ENCODE measurements around the gene ANP32E.

DNA sequence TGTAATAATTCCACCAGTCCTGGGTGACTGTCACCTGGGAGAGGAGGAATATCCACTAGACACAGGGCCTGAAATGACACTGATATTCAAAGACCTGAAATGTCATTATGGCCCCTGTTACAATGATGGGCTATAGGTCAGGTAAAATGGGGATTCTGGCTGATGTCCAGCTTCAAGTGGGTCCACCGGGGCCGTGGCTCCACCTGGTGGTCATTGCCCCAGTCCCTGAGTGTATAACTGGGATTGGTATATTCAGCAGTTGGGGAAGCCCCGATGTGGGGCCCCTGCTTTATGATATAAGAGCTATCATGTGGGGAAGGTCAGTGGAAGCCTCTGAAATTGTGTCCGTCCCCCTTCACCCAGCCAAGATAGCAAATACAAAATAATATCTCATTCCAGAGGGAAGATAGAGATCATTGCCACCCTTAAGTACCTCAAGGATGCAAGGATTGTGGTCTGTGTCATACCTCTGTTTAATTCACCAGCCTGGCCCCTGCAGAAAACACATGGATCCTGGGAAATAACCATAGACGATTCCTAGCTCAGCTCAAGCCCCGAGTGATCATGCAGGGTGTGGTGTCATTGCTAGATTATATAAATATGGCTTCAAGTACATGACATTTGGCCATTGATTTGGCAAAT is 66.8 kb downstream of the ANP32E start:
- TF ChIP-seq CTCF (IDR thresholded peaks at IDR 0.05; ENCODE audit: low read depth, low read length, missing input control) (peak; percentile 62), RAD21 (IDR thresholded peaks at IDR 0.05) (peak; percentile 90 to 92), ZBTB33 (IDR thresholded peaks at IDR 0.05) (no peak), TAF1 (conservative IDR thresholded peaks at IDR 0.05) (no peak), MAX (IDR thresholded peaks at IDR 0.05) (no peak), JUND (IDR thresholded peaks at IDR 0.05) (no peak), EGR1 (IDR thresholded peaks at IDR 0.05; ENCODE audit: low read depth in 2 of 2) (no peak), REST (IDR thresholded peaks at IDR 0.05) (no peak), YY1 (IDR thresholded peaks at IDR 0.05) (no peak), SP1 (IDR thresholded peaks at IDR 0.05) (no peak), HNF4A (conservative IDR thresholded peaks at IDR 0.05) (no peak), GABPA (IDR thresholded peaks at IDR 0.05 in 1 of 2, conservative IDR thresholded peaks at IDR 0.05 in 1 of 2) (no peak), ATF3 (IDR thresholded peaks at IDR 0.05) (no peak), HNF4G (IDR thresholded peaks at IDR 0.05) (no peak)

Measured in liver (tissue), 3 donors.